ENCODE results near the gene RELCH.

GRCh38 chr18:62264984-62265383 is 77.9 kb downstream of the RELCH start:
- TF ChIP-seq, protein P1, sequence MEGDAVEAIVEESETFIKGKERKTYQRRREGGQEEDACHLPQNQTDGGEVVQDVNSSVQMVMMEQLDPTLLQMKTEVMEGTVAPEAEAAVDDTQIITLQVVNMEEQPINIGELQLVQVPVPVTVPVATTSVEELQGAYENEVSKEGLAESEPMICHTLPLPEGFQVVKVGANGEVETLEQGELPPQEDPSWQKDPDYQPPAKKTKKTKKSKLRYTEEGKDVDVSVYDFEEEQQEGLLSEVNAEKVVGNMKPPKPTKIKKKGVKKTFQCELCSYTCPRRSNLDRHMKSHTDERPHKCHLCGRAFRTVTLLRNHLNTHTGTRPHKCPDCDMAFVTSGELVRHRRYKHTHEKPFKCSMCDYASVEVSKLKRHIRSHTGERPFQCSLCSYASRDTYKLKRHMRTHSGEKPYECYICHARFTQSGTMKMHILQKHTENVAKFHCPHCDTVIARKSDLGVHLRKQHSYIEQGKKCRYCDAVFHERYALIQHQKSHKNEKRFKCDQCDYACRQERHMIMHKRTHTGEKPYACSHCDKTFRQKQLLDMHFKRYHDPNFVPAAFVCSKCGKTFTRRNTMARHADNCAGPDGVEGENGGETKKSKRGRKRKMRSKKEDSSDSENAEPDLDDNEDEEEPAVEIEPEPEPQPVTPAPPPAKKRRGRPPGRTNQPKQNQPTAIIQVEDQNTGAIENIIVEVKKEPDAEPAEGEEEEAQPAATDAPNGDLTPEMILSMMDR (conservative IDR thresholded peaks at IDR 0.05; ENCODE audit: low read depth, low read length) = no peak
- TF ChIP-seq EZH2 (IDR thresholded peaks at IDR 0.05; ENCODE audit: low read length, unreplicated experiment) = no peak

All from PC-3 (cell line).